SK-N-SH (cell line): Measurements from ENCODE around the gene KIF6. TPM values are rescaled to one million over a fixed set of nuclear protein-coding genes. Genes with fewer than 3 reads are reported as not detected.
"Not testable (repeated sequence)": the region's sequence is repeated elsewhere in the genome, so short reads cannot be mapped to it uniquely, and the experiment has no call there.

Experiments
- CTCF ChIA-PET: fragments of 300-600, 350-600 bp; formaldehyde crosslinking; extraction: SDS; loops from one replicate; lab custom pipeline; 2021; lab: Yijun Ruan, JAX
- POLR2A ChIA-PET: fragments of 350-600 bp; sonication (Branson Sonifier 250); formaldehyde crosslinking; extraction: SDS; loops from one replicate; lab custom pipeline; 2020; ENCODE audit warnings: antibody characterized with exemption, inconsistent platforms; lab: Yijun Ruan, JAX
- DNase-seq: peaks from one replicate; pipeline ENCODE4 v3.0.0; 2012
- H2AFZ ChIP-seq: fragments of 200-600 bp; sonication (generic); 2 replicates; pipeline ENCODE4 v1.8.1; 2016; ENCODE audit warnings: antibody characterized with exemption, mild to moderate bottlenecking, low read depth
- H3F3A ChIP-seq: fragments of 200-600 bp; sonication (generic); replicated peaks from 2 replicates; pipeline ENCODE3; 2016; ENCODE audit warnings: antibody characterized with exemption, mild to moderate bottlenecking; ENCODE audit not compliant: insufficient read depth
- H3K27ac ChIP-seq, 2 experiments: fragments of 200-500 bp in 1 of 2; fragments of 200-600 bp in 1 of 2; sonication (Bioruptor generic) in 1 of 2; sonication (generic), shearing (Covaris generic) in 1 of 2; 2 replicates each; pipeline versions ENCODE4 v1.5.1 to v1.6.1; 2014 to 2016; ENCODE audit warnings: low read depth in 2 of 2, inconsistent platforms in 1 of 2, low read length in 1 of 2, mild to moderate bottlenecking in 1 of 2, mixed read lengths in 1 of 2
- H3K27me3 ChIP-seq: fragments of 200-600 bp; sonication (generic), shearing (Covaris generic); 2 replicates; pipeline ENCODE4 v1.6.1; 2016; ENCODE audit warnings: mixed run types; ENCODE audit not compliant: insufficient read depth
- H3K36me3 ChIP-seq, 2 experiments: fragments of 200-500 bp in 1 of 2; fragments of 200-600 bp in 1 of 2; sonication (Bioruptor generic) in 1 of 2; sonication (generic) in 1 of 2; replicated peaks in 1 of 2; 2 replicates each; pipeline versions ENCODE3 to v1.5.1; 2014 to 2016; ENCODE audit warnings: low read length in 1 of 2, mild to moderate bottlenecking in 1 of 2; ENCODE audit not compliant: insufficient read depth in 2 of 2, control insufficient read depth in 1 of 2
- H3K4me1 ChIP-seq, 2 experiments: fragments of 200-500 bp in 1 of 2; fragments of 200-600 bp in 1 of 2; sonication (Bioruptor generic) in 1 of 2; sonication (generic), shearing (Covaris generic) in 1 of 2; 2 replicates each; pipeline versions ENCODE4 v1.5.1 to v1.6.1; 2014 to 2016; ENCODE audit warnings: low read depth in 1 of 2, low read length in 1 of 2, mixed run types in 1 of 2; ENCODE audit not compliant: insufficient read depth in 2 of 2, control insufficient read depth in 1 of 2
- H3K4me2 ChIP-seq: fragments of 200-600 bp; sonication (generic), shearing (Covaris generic); 2 replicates; pipeline ENCODE4 v1.6.1; 2017; ENCODE audit warnings: mixed run types
- H3K4me3 ChIP-seq, 2 experiments: fragments of 200-500 bp in 1 of 2; fragments of 200-600 bp in 1 of 2; sonication (Bioruptor generic) in 1 of 2; sonication (generic), shearing (Covaris generic) in 1 of 2; 2 replicates each; pipeline versions ENCODE4 v1.5.1 to v1.8.1; 2014 to 2016; ENCODE audit warnings: low read depth in 2 of 2, inconsistent platforms in 1 of 2, low read length in 1 of 2, mild to moderate bottlenecking in 1 of 2, mixed read lengths in 1 of 2, moderate library complexity in 1 of 2
- H3K79me2 ChIP-seq: fragments of 200-600 bp; sonication (generic); 2 replicates; pipeline ENCODE4 v1.8.1; 2017; ENCODE audit warnings: mild to moderate bottlenecking; ENCODE audit not compliant: insufficient read depth
- H3K9ac ChIP-seq: fragments of 200-600 bp; sonication (generic); 2 replicates; pipeline ENCODE4 v1.6.1; 2017; ENCODE audit warnings: mixed run types
- H3K9me2 ChIP-seq: fragments of 200-600 bp; sonication (generic); 2 replicates; pipeline ENCODE4 v1.6.1; 2017; ENCODE audit warnings: mixed run types
- H3K9me3 ChIP-seq: fragments of 200-600 bp; sonication (generic); 2 replicates; pipeline ENCODE4 v1.6.1; 2017; ENCODE audit warnings: mixed run types, mild to moderate bottlenecking, moderate library complexity
- H4K20me1 ChIP-seq: fragments of 200-600 bp; sonication (generic); 2 replicates; pipeline ENCODE4 v1.6.1; 2017; ENCODE audit warnings: mild to moderate bottlenecking, mixed run types; ENCODE audit not compliant: insufficient read depth
- EP300 ChIP-seq, 2 experiments: IDR thresholded peaks; 2 replicates each; pipeline versions ENCODE4 v1.4.0 to v1.6.1; 2012; ENCODE audit warnings: borderline replicate concordance in 1 of 2, low read depth in 1 of 2, low read length in 1 of 2
- EZH2phosphoT487 ChIP-seq: fragments of 200-600 bp; sonication (generic); IDR thresholded peaks from 2 replicates; pipeline ENCODE4 v1.6.1; 2017; ENCODE audit warnings: low read depth, mixed run types, mild to moderate bottlenecking, antibody characterized with exemption, moderate library complexity, borderline replicate concordance
- FOSL2 ChIP-seq: IDR thresholded peaks from 2 replicates; pipeline ENCODE4 v1.4.0; 2012; ENCODE audit warnings: low read depth, mild to moderate bottlenecking, moderate library complexity, borderline replicate concordance
- GABPA ChIP-seq: IDR thresholded peaks from 2 replicates; pipeline ENCODE4 v1.4.0; 2012; ENCODE audit warnings: low read depth, mild to moderate bottlenecking
- GATA2 ChIP-seq: sonication (generic); formaldehyde crosslinking; IDR thresholded peaks from 2 replicates; pipeline ENCODE4 v1.5.0; 2020; ENCODE audit warnings: mild to moderate bottlenecking, missing genetic modification reagents
- JUND ChIP-seq: IDR thresholded peaks from 2 replicates; pipeline ENCODE4 v1.4.0; 2012
- MEF2A ChIP-seq: IDR thresholded peaks from 2 replicates; pipeline ENCODE4 v1.4.0; 2012; ENCODE audit warnings: low read depth, borderline replicate concordance
- POLR2AphosphoS5 ChIP-seq: IDR thresholded peaks from 2 replicates; pipeline ENCODE4 v1.6.1; 2012; ENCODE audit warnings: low read depth, low read length
- RFX5 ChIP-seq: IDR thresholded peaks from 2 replicates; pipeline ENCODE4 v1.6.1; 2012; ENCODE audit warnings: mild to moderate bottlenecking, improper control_type of control experiment, low read length
- SIN3A ChIP-seq: IDR thresholded peaks from 2 replicates; pipeline ENCODE4 v1.6.1; 2012; ENCODE audit warnings: low read depth, mild to moderate bottlenecking, low read length, moderate library complexity, borderline replicate concordance
- TAF1 ChIP-seq: IDR thresholded peaks from 2 replicates; pipeline ENCODE4 v1.6.1; 2012; ENCODE audit warnings: low read depth, mild to moderate bottlenecking, low read length, moderate library complexity, borderline replicate concordance
- TCF12 ChIP-seq: IDR thresholded peaks from 2 replicates; pipeline ENCODE4 v1.4.0; 2012
- TEAD4 ChIP-seq: IDR thresholded peaks from 2 replicates; pipeline ENCODE4 v1.4.0; 2012; ENCODE audit warnings: mild to moderate bottlenecking, borderline replicate concordance; ENCODE audit not compliant: insufficient read depth
- YY1 ChIP-seq: IDR thresholded peaks from 2 replicates; pipeline ENCODE4 v1.4.0; 2012; ENCODE audit warnings: low read depth, mild to moderate bottlenecking
- WGBS: methylation state at CpG from one replicate; pipeline ENCODE4 v1.1.6; 2017; ENCODE audit warnings: low lambda C conversion rate; 5-methylcytosine and 5-hydroxymethylcytosine counted together
- polyA plus RNA-seq, 3 experiments: library from polyadenylated mRNA; depleted of rRNA; stranded (reverse); fragments of >200 nt; gene quantifications; 2 replicates each; pipeline ENCODE4 v1.2.3, GENCODE V29; 2012
- TF ChIP-seq, protein P1 (sequence below): IDR thresholded peaks from 2 replicates; pipeline ENCODE4 v1.4.0; 2012; ENCODE audit warnings: low read depth
- TF ChIP-seq, protein P2 (sequence below): IDR thresholded peaks from 2 replicates; pipeline ENCODE4 v1.4.0; 2012; ENCODE audit warnings: low read depth, borderline replicate concordance
- TF ChIP-seq, protein P3 (sequence below): fragments of 150-350 bp; IDR thresholded peaks from 2 replicates; pipeline ENCODE4 v1.6.1; 2017; ENCODE audit warnings: antibody characterized with exemption, low read length, low read depth, borderline replicate concordance
- TF ChIP-seq, protein P4 (sequence below): IDR thresholded peaks from 2 replicates; pipeline ENCODE4 v1.4.0; 2012; ENCODE audit warnings: low read depth, borderline replicate concordance

The KIF6 gene
- polyA plus RNA-seq, 1 of the 3 experiments (the other 2 are of a cell fraction), result 0.13 TPM

DNA sequence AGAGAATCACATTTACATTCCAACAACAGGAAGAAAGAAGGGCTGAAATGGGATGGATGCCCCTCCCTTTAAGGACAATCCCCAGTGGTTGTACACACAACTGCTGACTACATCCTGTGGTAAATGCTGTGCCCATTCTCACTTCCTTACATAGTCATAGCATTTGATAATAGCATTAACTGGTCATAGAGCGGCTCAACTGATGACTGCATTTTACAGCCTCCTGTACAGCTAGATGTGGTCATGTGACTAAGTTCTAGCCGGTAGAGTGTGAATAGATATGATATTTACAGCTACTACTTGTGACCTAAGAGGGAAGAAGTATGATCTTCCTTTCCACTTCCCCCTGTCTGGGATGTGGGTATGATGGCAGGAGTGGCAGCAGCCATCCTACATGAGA, 435.7 kb downstream of the KIF6 start:
- no peak overlapping the region for H3K27ac ChIP-seq
- ChIA-PET CTCF (interaction anchor here (1.2 kb wide), 1 partner anchor 13 kb away, joined by 3 read pairs; no protein-coding TSS in a partner anchor), POLR2A (no interaction called here)
- H3K36me3 ChIP-seq, result no peaks in the 10 kb centered on the region
- H3K79me2 ChIP-seq, result no peaks in the 10 kb centered on the region
- H3K9me2 ChIP-seq, result no peaks in the 10 kb centered on the region
- no peak for TF ChIP-seq EP300 (IDR thresholded peaks at IDR 0.05; ENCODE audit: borderline replicate concordance in 1 of 2, low read depth in 1 of 2, low read length in 1 of 2)
- TF ChIP-seq, protein P1, sequence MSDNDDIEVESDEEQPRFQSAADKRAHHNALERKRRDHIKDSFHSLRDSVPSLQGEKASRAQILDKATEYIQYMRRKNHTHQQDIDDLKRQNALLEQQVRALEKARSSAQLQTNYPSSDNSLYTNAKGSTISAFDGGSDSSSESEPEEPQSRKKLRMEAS, result no peak
- no peak for TF ChIP-seq YY1
- no peak for TF ChIP-seq GABPA
- TF ChIP-seq, protein P2, sequence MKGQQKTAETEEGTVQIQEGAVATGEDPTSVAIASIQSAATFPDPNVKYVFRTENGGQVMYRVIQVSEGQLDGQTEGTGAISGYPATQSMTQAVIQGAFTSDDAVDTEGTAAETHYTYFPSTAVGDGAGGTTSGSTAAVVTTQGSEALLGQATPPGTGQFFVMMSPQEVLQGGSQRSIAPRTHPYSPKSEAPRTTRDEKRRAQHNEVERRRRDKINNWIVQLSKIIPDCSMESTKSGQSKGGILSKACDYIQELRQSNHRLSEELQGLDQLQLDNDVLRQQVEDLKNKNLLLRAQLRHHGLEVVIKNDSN, result no peak
- TF ChIP-seq EZH2phosphoT487, result no peak
- no peak for TF ChIP-seq POLR2AphosphoS5
- TF ChIP-seq, protein P3, sequence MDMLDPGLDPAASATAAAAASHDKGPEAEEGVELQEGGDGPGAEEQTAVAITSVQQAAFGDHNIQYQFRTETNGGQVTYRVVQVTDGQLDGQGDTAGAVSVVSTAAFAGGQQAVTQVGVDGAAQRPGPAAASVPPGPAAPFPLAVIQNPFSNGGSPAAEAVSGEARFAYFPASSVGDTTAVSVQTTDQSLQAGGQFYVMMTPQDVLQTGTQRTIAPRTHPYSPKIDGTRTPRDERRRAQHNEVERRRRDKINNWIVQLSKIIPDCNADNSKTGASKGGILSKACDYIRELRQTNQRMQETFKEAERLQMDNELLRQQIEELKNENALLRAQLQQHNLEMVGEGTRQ, result no peak
- no peak for TF ChIP-seq TAF1
- no peak for TF ChIP-seq MEF2A
- no peak for TF ChIP-seq SIN3A
- no peak for TF ChIP-seq RFX5
- TF ChIP-seq TCF12, result no peak
- TF ChIP-seq FOSL2, result no peak
- TF ChIP-seq TEAD4, result no peak
- TF ChIP-seq GATA2, result no peak
- H3K9me3 ChIP-seq, result no peaks in the 10 kb centered on the region
- no peaks in the 10 kb centered on the region for H3F3A ChIP-seq
- no peak overlapping the region for H3K4me3 ChIP-seq
- no peaks in the 10 kb centered on the region for H3K4me1 ChIP-seq
- no peak overlapping the region for H3K9ac ChIP-seq
- H3K27me3 ChIP-seq, result no peaks in the 10 kb centered on the region
- DNase-seq, result no peak
- no peaks in the 10 kb centered on the region for H4K20me1 ChIP-seq
- 39% methylated on average over 2 of the region's 2 CpGs for WGBS
- no peak overlapping the region for H2AFZ ChIP-seq
- no peak overlapping the region for H3K4me2 ChIP-seq

DNA sequence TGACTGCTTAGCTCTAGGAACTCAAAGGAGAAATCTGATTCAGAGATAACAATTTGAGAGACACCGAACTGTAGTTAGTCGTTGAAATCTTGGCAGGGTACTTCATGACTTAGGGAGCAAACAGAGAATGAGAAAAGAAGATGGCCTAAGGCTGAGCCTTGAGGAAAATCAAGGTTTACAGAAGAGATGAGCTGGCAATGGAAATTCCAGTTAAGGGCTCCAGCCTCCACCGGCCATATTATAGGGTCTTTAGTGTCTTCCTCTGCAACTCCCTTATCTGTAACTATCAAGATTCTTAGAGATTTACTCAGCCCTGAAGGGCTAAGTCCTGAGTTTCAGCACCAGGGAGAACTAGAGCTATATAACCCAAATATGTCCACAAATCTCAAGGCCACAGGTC, 437.6 kb downstream of the KIF6 start:
- Histone ChIP-seq H4K20me1 (no peaks in the 10 kb centered on the region), H3F3A (no peaks in the 10 kb centered on the region), H2AFZ (no peak overlapping the region), H3K4me1 (no peaks in the 10 kb centered on the region), H3K9me2 (no peaks in the 10 kb centered on the region), H3K27me3 (no peaks in the 10 kb centered on the region), H3K36me3 (no peaks in the 10 kb centered on the region)
- TF ChIP-seq, protein P1, result no peak
- TF ChIP-seq TCF12, result no peak
- TF ChIP-seq JUND, result no peak
- TF ChIP-seq, protein P4, sequence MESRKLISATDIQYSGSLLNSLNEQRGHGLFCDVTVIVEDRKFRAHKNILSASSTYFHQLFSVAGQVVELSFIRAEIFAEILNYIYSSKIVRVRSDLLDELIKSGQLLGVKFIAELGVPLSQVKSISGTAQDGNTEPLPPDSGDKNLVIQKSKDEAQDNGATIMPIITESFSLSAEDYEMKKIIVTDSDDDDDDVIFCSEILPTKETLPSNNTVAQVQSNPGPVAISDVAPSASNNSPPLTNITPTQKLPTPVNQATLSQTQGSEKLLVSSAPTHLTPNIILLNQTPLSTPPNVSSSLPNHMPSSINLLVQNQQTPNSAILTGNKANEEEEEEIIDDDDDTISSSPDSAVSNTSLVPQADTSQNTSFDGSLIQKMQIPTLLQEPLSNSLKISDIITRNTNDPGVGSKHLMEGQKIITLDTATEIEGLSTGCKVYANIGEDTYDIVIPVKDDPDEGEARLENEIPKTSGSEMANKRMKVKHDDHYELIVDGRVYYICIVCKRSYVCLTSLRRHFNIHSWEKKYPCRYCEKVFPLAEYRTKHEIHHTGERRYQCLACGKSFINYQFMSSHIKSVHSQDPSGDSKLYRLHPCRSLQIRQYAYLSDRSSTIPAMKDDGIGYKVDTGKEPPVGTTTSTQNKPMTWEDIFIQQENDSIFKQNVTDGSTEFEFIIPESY, result no peak
- TF ChIP-seq FOSL2, result no peak
- no peak for TF ChIP-seq YY1
- no peak for TF ChIP-seq GATA2
- TF ChIP-seq, all 33 proteins: peak for 0
- no peak for DNase-seq
- Histone ChIP-seq H3K4me2 (no peak overlapping the region), H3K79me2 (no peaks in the 10 kb centered on the region), H3K27ac (no peak overlapping the region), H3K9me3 (no peaks in the 10 kb centered on the region), H3K4me3 (no peak overlapping the region), H3K9ac (no peak overlapping the region)
- WGBS, result 42% methylated on average over 3 of the region's 3 CpGs
- ChIA-PET CTCF (interaction anchor here (0.8 to 1.5 kb wide), 2 partner anchors 58 to 121 kb away, joined by 3 to 4 read pairs; no protein-coding TSS in a partner anchor), POLR2A (no interaction called here)

DNA sequence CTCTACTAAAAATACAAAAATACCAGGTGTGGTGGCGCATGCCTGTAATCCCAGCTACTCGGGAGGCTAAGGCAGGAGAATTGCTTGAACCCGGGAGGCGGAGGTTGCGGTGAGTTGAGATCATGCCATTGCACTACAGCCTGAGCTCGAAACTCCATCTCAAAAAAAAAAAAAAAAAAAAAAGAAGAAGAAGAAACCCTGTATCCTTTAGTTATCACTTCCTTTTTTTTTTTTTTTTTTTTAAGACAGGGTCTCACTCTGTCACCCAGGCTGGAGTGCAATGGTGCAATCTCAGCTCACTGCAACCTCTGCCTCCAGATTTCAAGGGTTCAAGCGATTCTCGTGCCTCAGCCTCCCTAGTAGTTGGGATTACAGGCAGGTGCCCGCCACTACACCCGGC, 438.6 kb downstream of the KIF6 start:
- H3K9me2 ChIP-seq, H3K4me2 ChIP-seq, H4K20me1 ChIP-seq, H3K79me2 ChIP-seq, H3K4me3 ChIP-seq, H3K9me3 ChIP-seq, H3F3A ChIP-seq, POLR2A ChIA-PET, H3K27ac ChIP-seq, H3K36me3 ChIP-seq, H3K9ac ChIP-seq, H3K4me1 ChIP-seq, H2AFZ ChIP-seq, DNase-seq, H3K27me3 ChIP-seq: not testable (repeated sequence)
- 33% methylated on average over 10 of the region's 10 CpGs for WGBS
- CTCF ChIA-PET, result interaction anchor here (1.8 kb wide), 1 partner anchor 16 kb away, joined by 11 read pairs; no protein-coding TSS in a partner anchor
